Neuronal stem cell (in vitro differentiated cells): ENCODE measurements around the gene UFSP2.
A peak's percentile ranks its signal among the peaks of the same experiment; 100 is the strongest.

Source experiments
- DNase-seq: peaks from one replicate; pipeline ENCODE4 v3.0.0-alpha.2; 2013; ENCODE audit warnings: low spot score
- H2AFZ ChIP-seq: one replicate; pipeline ENCODE4 v1.6.1; 2013; ENCODE audit warnings: mild to moderate bottlenecking, low read length, inconsistent platforms
- H2AK5ac ChIP-seq: 2 replicates; pipeline ENCODE4 v1.6.1; 2013; ENCODE audit warnings: low read depth, mild to moderate bottlenecking, inconsistent platforms, low read length, moderate library complexity, mixed read lengths
- H2BK120ac ChIP-seq: 2 replicates; pipeline ENCODE4 v1.6.1; 2013; ENCODE audit warnings: low read depth, mild to moderate bottlenecking, inconsistent platforms, low read length, moderate library complexity, mixed read lengths
- H2BK12ac ChIP-seq: one replicate; pipeline ENCODE4 v1.6.1; 2013; ENCODE audit warnings: low read length, inconsistent platforms
- H2BK15ac ChIP-seq: 2 replicates; pipeline ENCODE4 v1.6.1; 2013; ENCODE audit warnings: mild to moderate bottlenecking, low read length, inconsistent platforms, mixed read lengths
- H2BK5ac ChIP-seq: one replicate; pipeline ENCODE4 v1.6.1; 2013; ENCODE audit warnings: inconsistent platforms, mild to moderate bottlenecking, low read length, moderate library complexity
- H3K14ac ChIP-seq: one replicate; pipeline ENCODE4 v1.6.1; 2013; ENCODE audit warnings: low read length, inconsistent platforms
- H3K18ac ChIP-seq: 2 replicates; pipeline ENCODE4 v1.6.1; 2013; ENCODE audit warnings: low read length, inconsistent platforms
- H3K23ac ChIP-seq: 2 replicates; pipeline ENCODE4 v1.6.1; 2013; ENCODE audit warnings: low read depth, mild to moderate bottlenecking, mixed read lengths, low read length, inconsistent platforms; ENCODE audit not compliant: poor library complexity
- H3K27ac ChIP-seq: replicated peaks from 3 replicates; pipeline ENCODE4 v1.5.1; 2013; ENCODE audit warnings: low read length, inconsistent platforms
- H3K27me3 ChIP-seq, 3 experiments: 2 replicates each; pipeline ENCODE4 v1.6.1; 2013; ENCODE audit warnings: low read length in 3 of 3, mild to moderate bottlenecking in 2 of 3, inconsistent platforms in 1 of 3, low read depth in 1 of 3, mixed read lengths in 1 of 3, moderate library complexity in 1 of 3; ENCODE audit not compliant: control insufficient read depth in 3 of 3, insufficient read depth in 3 of 3
- H3K36me3 ChIP-seq, 2 donors: replicated peaks in 1 of 2; 2 replicates each; pipeline ENCODE4 v1.6.1; 2013; ENCODE audit warnings: low read length in 2 of 2; ENCODE audit not compliant: control insufficient read depth in 2 of 2, insufficient read depth in 2 of 2
- H3K4ac ChIP-seq: 2 replicates; pipeline ENCODE4 v1.6.1; 2013; ENCODE audit warnings: inconsistent platforms, mild to moderate bottlenecking, low read length, moderate library complexity
- H3K4me1 ChIP-seq, 2 donors: 1 replicate in 1 of 2; 2 replicates in 1 of 2; pipeline ENCODE4 v1.6.1; 2013; ENCODE audit warnings: low read length in 2 of 2, low read depth in 1 of 2; ENCODE audit not compliant: control insufficient read depth in 2 of 2, insufficient read depth in 1 of 2
- H3K4me2 ChIP-seq: one replicate; pipeline ENCODE4 v1.6.1; 2013; ENCODE audit warnings: mild to moderate bottlenecking, low read length, inconsistent platforms; ENCODE audit not compliant: insufficient read depth, poor library complexity, severe bottlenecking
- H3K4me3 ChIP-seq, 2 donors: 2 replicates each; pipeline ENCODE4 v1.5.1; 2013; ENCODE audit warnings: low read length in 2 of 2, mild to moderate bottlenecking in 2 of 2, inconsistent platforms in 1 of 2, moderate library complexity in 1 of 2
- H3K79me1 ChIP-seq: one replicate; pipeline ENCODE4 v1.6.1; 2013; ENCODE audit warnings: low read depth, mild to moderate bottlenecking, inconsistent platforms, low read length, moderate library complexity
- H3K9ac ChIP-seq: one replicate; pipeline ENCODE4 v1.6.1; 2013; ENCODE audit warnings: mild to moderate bottlenecking, low read depth, low read length, inconsistent platforms; ENCODE audit not compliant: poor library complexity
- H3K9me3 ChIP-seq, 2 donors: replicated peaks in 1 of 2; 2 replicates each; pipeline versions ENCODE3 to v1.6.1; 2013; ENCODE audit warnings: low read length in 2 of 2, mild to moderate bottlenecking in 2 of 2, inconsistent platforms in 1 of 2, low read depth in 1 of 2, mixed read lengths in 1 of 2, moderate library complexity in 1 of 2; ENCODE audit not compliant: control insufficient read depth in 2 of 2, insufficient read depth in 1 of 2
- H4K8ac ChIP-seq: one replicate; pipeline ENCODE4 v1.6.1; 2013; ENCODE audit warnings: low read depth, mild to moderate bottlenecking, inconsistent platforms, low read length, moderate library complexity
- H4K91ac ChIP-seq: one replicate; pipeline ENCODE4 v1.6.1; 2013; ENCODE audit warnings: low read length, low read depth, mild to moderate bottlenecking, inconsistent platforms; ENCODE audit not compliant: poor library complexity
- WGBS, 2 donors: extraction: QIAGEN DNeasy Blood & Tissue Kit; methylation state at CpG; one replicate each; pipeline ENCODE4 v1.1.7; 2013; ENCODE audit warnings: missing lambda C conversion rate in 2 of 2, mixed read lengths in 1 of 2; ENCODE audit not compliant: insufficient read length in 2 of 2, insufficient replicate concordance in 1 of 2; ENCODE audit errors: extremely low coverage in 2 of 2; 5-methylcytosine and 5-hydroxymethylcytosine counted together

The UFSP2 gene

GRCh38 chr4:185395238-185395955, 30.4 kb downstream of the UFSP2 start, which contains the start of gene LRP2BP:
TSS of gene LRP2BP (minus strand) at chr4:185395924. CDS start at chr4:185378186, 17,738 bp downstream.
- Histone ChIP-seq H3K9me3 (peaks cover 2 to 3% of the 10 kb centered on the region in 2 donors), H3K9ac (peak within 1 kb of the TSS; percentile 81), H3K36me3 (peaks cover 0 to 18% of the 10 kb centered on the region in 2 donors), H3K4me2 (peak within 1 kb of the TSS; percentile 88), H3K4me1 (peaks cover 4 to 5% of the 10 kb centered on the region in 2 donors), H3K4ac (peak within 1 kb of the TSS; percentile 89), H2AK5ac (no peak within 1 kb of the TSS), H2AFZ (peak within 1 kb of the TSS; percentile 96), H2BK15ac (peak within 1 kb of the TSS; percentile 38), H4K91ac (peak within 1 kb of the TSS; percentile 72), H2BK5ac (peak within 1 kb of the TSS; percentile 66), H3K14ac (peak within 1 kb of the TSS; percentile 82), H2BK120ac (peak within 1 kb of the TSS; percentile 72), H3K4me3 (peak within 1 kb of the TSS; percentile 56 to 88), H3K27me3 (no peaks in the 10 kb centered on the region), H3K79me1 (no peaks in the 10 kb centered on the region), H3K18ac (peak within 1 kb of the TSS; percentile 98), H4K8ac (no peak within 1 kb of the TSS), H3K27ac (peak within 1 kb of the TSS; percentile 83), H3K23ac (peak within 1 kb of the TSS; percentile 98), H2BK12ac (peak within 1 kb of the TSS; percentile 58)
- no CpG with 5 or more reads among the region's 12 CpGs for WGBS, 2 donors
- no peak for DNase-seq

GRCh38 chr4:185394568-185395237, 31.1 kb downstream of the UFSP2 start:
- peaks cover 0 to 11% of the 10 kb centered on the region in 2 donors for H3K36me3 ChIP-seq
- WGBS, 2 donors, result 100% methylated on average over 2 to 3 of the region's 12 CpGs
- no peak overlapping the region for H3K9ac ChIP-seq
- no peak overlapping the region for H4K8ac ChIP-seq
- no peak for DNase-seq
- no peak overlapping the region for H3K27ac ChIP-seq
- no peak overlapping the region for H3K14ac ChIP-seq
- H3K4ac ChIP-seq, result no peak overlapping the region
- H3K9me3 ChIP-seq, result peaks cover 2 to 3% of the 10 kb centered on the region in 2 donors
- peak overlapping the region in 1 of 2 donors; percentile 16 for H3K4me3 ChIP-seq
- no peaks in the 10 kb centered on the region for H3K79me1 ChIP-seq
- H4K91ac ChIP-seq, result no peak overlapping the region
- no peak overlapping the region for H2BK12ac ChIP-seq
- no peak overlapping the region for H2BK5ac ChIP-seq
- no peak overlapping the region for H3K4me2 ChIP-seq
- H3K4me1 ChIP-seq, result peaks cover 4 to 5% of the 10 kb centered on the region in 2 donors
- no peak overlapping the region for H3K18ac ChIP-seq
- H2AK5ac ChIP-seq, result no peak overlapping the region
- no peak overlapping the region for H2BK120ac ChIP-seq
- H3K27me3 ChIP-seq, result no peaks in the 10 kb centered on the region
- H2AFZ ChIP-seq, result no peak overlapping the region
- no peak overlapping the region for H2BK15ac ChIP-seq
- no peak overlapping the region for H3K23ac ChIP-seq

- H4K8ac ChIP-seq, result no peak overlapping the region
- no peak overlapping the region for H3K4me3 ChIP-seq
- H3K18ac ChIP-seq, result no peak overlapping the region
- H3K14ac ChIP-seq, result no peak overlapping the region
- no peaks in the 10 kb centered on the region for H3K79me1 ChIP-seq
- DNase-seq, result no peak
- no peaks in the 10 kb centered on the region for H3K27me3 ChIP-seq
- peaks cover 4 to 5% of the 10 kb centered on the region in 2 donors for H3K4me1 ChIP-seq
- H3K9me3 ChIP-seq, result peaks cover 2 to 3% of the 10 kb centered on the region in 2 donors
- no peak overlapping the region for H2BK5ac ChIP-seq
- H3K36me3 ChIP-seq, result no peaks in the 10 kb centered on the region
- no peak overlapping the region for H3K4me2 ChIP-seq
- H3K4ac ChIP-seq, result no peak overlapping the region
- H2BK12ac ChIP-seq, result no peak overlapping the region
- no peak overlapping the region for H3K27ac ChIP-seq
- H3K23ac ChIP-seq, result no peak overlapping the region
- H2AK5ac ChIP-seq, result no peak overlapping the region
- H3K9ac ChIP-seq, result no peak overlapping the region
- H4K91ac ChIP-seq, result no peak overlapping the region
- H2BK15ac ChIP-seq, result no peak overlapping the region
- WGBS, 2 donors, result no CpG with 5 or more reads among the region's 1 CpG
- H2BK120ac ChIP-seq, result no peak overlapping the region
- no peak overlapping the region for H2AFZ ChIP-seq
Measured at GRCh38 chr4:185392156-185392555, 33.6 kb downstream of the UFSP2 start.

- H3K27ac ChIP-seq, result no peak overlapping the region
- WGBS, 2 donors, result no CpG with 5 or more reads among the region's 6 CpGs
- no peaks in the 10 kb centered on the region for H3K36me3 ChIP-seq
- peaks cover 0 to 2% of the 10 kb centered on the region in 2 donors for H3K4me1 ChIP-seq
- H2BK15ac ChIP-seq, result no peak overlapping the region
- no peaks in the 10 kb centered on the region for H3K27me3 ChIP-seq
- H3K4ac ChIP-seq, result no peak overlapping the region
- no peak overlapping the region for H4K8ac ChIP-seq
- no peak overlapping the region for H2BK12ac ChIP-seq
- DNase-seq, result no peak
- no peak overlapping the region for H3K23ac ChIP-seq
- no peak overlapping the region for H3K4me3 ChIP-seq
- no peak overlapping the region for H3K14ac ChIP-seq
- no peak overlapping the region for H2BK5ac ChIP-seq
- no peak overlapping the region for H3K9ac ChIP-seq
- peaks cover 2 to 3% of the 10 kb centered on the region in 2 donors for H3K9me3 ChIP-seq
- no peak overlapping the region for H4K91ac ChIP-seq
- H3K18ac ChIP-seq, result no peak overlapping the region
- H2AK5ac ChIP-seq, result no peak overlapping the region
- no peaks in the 10 kb centered on the region for H3K79me1 ChIP-seq
- H3K4me2 ChIP-seq, result no peak overlapping the region
- no peak overlapping the region for H2AFZ ChIP-seq
- no peak overlapping the region for H2BK120ac ChIP-seq
Measured at GRCh38 chr4:185390941-185391340, 34.8 kb downstream of the UFSP2 start.
